ENCODE measurements around the gene THSD4. TPM values are rescaled to one million over a fixed set of nuclear protein-coding genes. Genes with fewer than 3 reads are reported as not detected.

THSD4 gene
- total and polyA plus RNA-seq, 9 of the 15 experiments (the other 6 are each of a cell fraction or from before 2014, with no cell fraction given) = 0.04 TPM; not detected in 5

- TF ChIP-seq ZNF740 (CRISPR knock-in tag; IDR thresholded peaks at IDR 0.05) (no peak), ZNF740 (tag; IDR thresholded peaks at IDR 0.05) (no peak), ZNF507 (tag; conservative IDR thresholded peaks at IDR 0.05) (no peak), ZNF780A (CRISPR knock-in tag; IDR thresholded peaks at IDR 0.05) (no peak)
Measured at GRCh38 chr15:71220828-71221227, 105.6 kb downstream of the THSD4 start (continued).

- 3% methylated on average over 2 of the region's 2 CpGs for WGBS (ENCODE audit: insufficient coverage, low coverage, missing lambda C conversion rate)
- DNase-seq (ENCODE audit: extremely low read depth in 1 of 4, low spot score in 3 of 4) (no peak), ATAC-seq (no peak), FAIRE-seq (no peak)
- Histone ChIP-seq H2AFZ (ENCODE audit: low read depth, low read length) (no peak overlapping the region), H3K9me3 (replicated peaks; ENCODE audit: control insufficient read depth, insufficient read depth, low read depth, low read length) (no peaks in the 10 kb centered on the region), H3K79me2 (ENCODE audit: control insufficient read depth, insufficient read depth, low read length) (no peaks in the 10 kb centered on the region), H3K9me1 (ENCODE audit: control insufficient read depth, insufficient read depth, low read length) (no peaks in the 10 kb centered on the region), H4K20me1 (replicated peaks; ENCODE audit: control insufficient read depth, insufficient read depth, low read length) (no peaks in the 10 kb centered on the region), H3K4me1 (replicated peaks in 1 of 2; ENCODE audit: control insufficient read depth in 2 of 2, insufficient read depth in 2 of 2, low read length in 2 of 2) (no peaks in the 10 kb centered on the region), H3K9ac (ENCODE audit: insufficient read depth in 1 of 2, low read depth in 2 of 2, low read length in 2 of 2) (no peak overlapping the region), H3K4me2 (ENCODE audit: insufficient read depth, low read length) (no peak overlapping the region), H3K36me3 (ENCODE audit: control insufficient read depth, insufficient read depth, low read length) (no peaks in the 10 kb centered on the region), H3K4me3 (no peak overlapping the region), H3K27ac (ENCODE audit: extremely low read depth, low read depth, low read length) (no peak overlapping the region), H3K27me3 (ENCODE audit: control insufficient read depth in 2 of 2, insufficient read depth in 2 of 2, low read length in 2 of 2) (no peaks in the 10 kb centered on the region)
- in situ Hi-C loops (cut with MboI) (no loop called here), intact Hi-C loops (cut with micrococcal nuclease) (no loop called here)
- ChIA-PET CTCF (ENCODE audit: low intra/inter-chr PET ratio) (no interaction called here), POLR2A (no interaction called here)
- no TSS peak for BruUV-seq (replicated peaks)
- TF ChIP-seq ZNF384 (IDR thresholded peaks at IDR 0.05; ENCODE audit: low read depth, low read length) = no peak
- TF ChIP-seq, protein P1, sequence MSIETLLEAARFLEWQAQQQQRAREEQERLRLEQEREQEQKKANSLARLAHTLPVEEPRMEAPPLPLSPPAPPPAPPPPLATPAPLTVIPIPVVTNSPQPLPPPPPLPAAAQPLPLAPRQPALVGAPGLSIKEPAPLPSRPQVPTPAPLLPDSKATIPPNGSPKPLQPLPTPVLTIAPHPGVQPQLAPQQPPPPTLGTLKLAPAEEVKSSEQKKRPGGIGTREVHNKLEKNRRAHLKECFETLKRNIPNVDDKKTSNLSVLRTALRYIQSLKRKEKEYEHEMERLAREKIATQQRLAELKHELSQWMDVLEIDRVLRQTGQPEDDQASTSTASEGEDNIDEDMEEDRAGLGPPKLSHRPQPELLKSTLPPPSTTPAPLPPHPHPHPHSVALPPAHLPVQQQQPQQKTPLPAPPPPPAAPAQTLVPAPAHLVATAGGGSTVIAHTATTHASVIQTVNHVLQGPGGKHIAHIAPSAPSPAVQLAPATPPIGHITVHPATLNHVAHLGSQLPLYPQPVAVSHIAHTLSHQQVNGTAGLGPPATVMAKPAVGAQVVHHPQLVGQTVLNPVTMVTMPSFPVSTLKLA (conservative IDR thresholded peaks at IDR 0.05) = no peak
- no peak for TF ChIP-seq STAG1 (CRISPR knock-in tag; IDR thresholded peaks at IDR 0.05; ENCODE audit: borderline replicate concordance)
- TF ChIP-seq LEF1 (IDR thresholded peaks at IDR 0.05) = no peak
- TF ChIP-seq, protein P2, sequence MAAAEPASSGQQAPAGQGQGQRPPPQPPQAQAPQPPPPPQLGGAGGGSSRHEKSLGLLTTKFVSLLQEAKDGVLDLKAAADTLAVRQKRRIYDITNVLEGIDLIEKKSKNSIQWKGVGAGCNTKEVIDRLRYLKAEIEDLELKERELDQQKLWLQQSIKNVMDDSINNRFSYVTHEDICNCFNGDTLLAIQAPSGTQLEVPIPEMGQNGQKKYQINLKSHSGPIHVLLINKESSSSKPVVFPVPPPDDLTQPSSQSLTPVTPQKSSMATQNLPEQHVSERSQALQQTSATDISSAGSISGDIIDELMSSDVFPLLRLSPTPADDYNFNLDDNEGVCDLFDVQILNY (CRISPR knock-in tag; IDR thresholded peaks at IDR 0.05) = no peak
- TF ChIP-seq ZNF277 (CRISPR knock-in tag; IDR thresholded peaks at IDR 0.05; ENCODE audit: borderline replicate concordance) = no peak
- no peak for TF ChIP-seq TCF3 (CRISPR knock-in tag; IDR thresholded peaks at IDR 0.05)
- no peak for TF ChIP-seq TEAD4 (IDR thresholded peaks at IDR 0.05; ENCODE audit: low read length)
- no peak for TF ChIP-seq TEAD4 (CRISPR knock-in tag; IDR thresholded peaks at IDR 0.05; ENCODE audit: borderline replicate concordance)
- no peak for TF ChIP-seq ZNF140 (CRISPR knock-in tag; IDR thresholded peaks at IDR 0.05)
- TF ChIP-seq ZKSCAN3 (CRISPR knock-in tag; IDR thresholded peaks at IDR 0.05) = no peak
- no peak for TF ChIP-seq PREB (CRISPR knock-in tag; IDR thresholded peaks at IDR 0.05)
- no peak for TF ChIP-seq BRD9 (IDR thresholded peaks at IDR 0.05; ENCODE audit: low read depth, partially characterized antibody)
- TF ChIP-seq PCBP2 (IDR thresholded peaks at IDR 0.05; ENCODE audit: low read depth, low read length, poor library complexity, severe bottlenecking) = no peak
Measured at GRCh38 chr15:71221417-71221816, 106.1 kb downstream of the THSD4 start.
